K562 (cell line): ENCODE measurements around the gene USP37. TPM values are rescaled to one million over a fixed set of nuclear protein-coding genes. Genes with fewer than 3 reads are reported as not detected.

ENCODE experiments used
- C11orf30 ChIP-seq: fragments of 450-650 bp; IDR thresholded peaks from 2 replicates; pipeline ENCODE4 v1.6.1; 2016; ENCODE audit warnings: low read depth, mild to moderate bottlenecking
- EZH2 ChIP-seq: IDR thresholded peaks from 2 replicates; pipeline ENCODE4 v1.6.1; 2012; ENCODE audit warnings: low read depth, mild to moderate bottlenecking, inconsistent platforms, low read length, borderline replicate concordance
- GABPB1 ChIP-seq: sonication (generic); formaldehyde crosslinking; IDR thresholded peaks from 2 replicates; pipeline ENCODE4 v1.8.0; 2022; ENCODE audit warnings: mild to moderate bottlenecking, missing genetic modification reagents
- JUN ChIP-seq, 2 experiments: sonication (generic) in 1 of 2; formaldehyde crosslinking in 1 of 2; IDR thresholded peaks; 2 replicates each; pipeline versions ENCODE4 v1.6.1 to v1.8.0; 2012 to 2022; ENCODE audit warnings: borderline replicate concordance in 2 of 2, mild to moderate bottlenecking in 2 of 2, improper control_type of control experiment in 1 of 2, low read depth in 1 of 2, low read length in 1 of 2, missing genetic modification reagents in 1 of 2
- MEIS2 ChIP-seq: fragments of 450-650 bp; IDR thresholded peaks from 2 replicates; pipeline ENCODE4 v1.6.1; 2014; ENCODE audit warnings: mild to moderate bottlenecking; ENCODE audit not compliant: partially characterized antibody
- POLR2AphosphoS2 ChIP-seq: IDR thresholded peaks from 2 replicates; pipeline ENCODE4 v1.6.1; 2012; ENCODE audit warnings: low read length, improper control_type of control experiment
- POLR2AphosphoS5 ChIP-seq: IDR thresholded peaks from 2 replicates; pipeline ENCODE4 v1.6.1; 2011; ENCODE audit warnings: mild to moderate bottlenecking, low read depth, low read length, moderate library complexity; ENCODE audit not compliant: control insufficient read depth, insufficient read depth
- SMAD4 ChIP-seq: fragments of 250-450 bp; sonication (Bioruptor Pico); conservative IDR thresholded peaks from 2 replicates; pipeline ENCODE4 v1.8.0; 2021; ENCODE audit warnings: inconsistent platforms, mild to moderate bottlenecking, moderate library complexity
- SMC3 ChIP-seq: conservative IDR thresholded peaks from 2 replicates; pipeline ENCODE4 v1.6.1; 2011; ENCODE audit warnings: low read depth, low read length, improper control_type of control experiment; ENCODE audit not compliant: insufficient read depth
- SRSF7 ChIP-seq: fragments of 200-400 bp; formaldehyde crosslinking; optimal IDR thresholded peaks from 2 replicates; pipeline ENCODE3; 2017; ENCODE audit warnings: mild to moderate bottlenecking, low read depth, low read length
- ZBTB26 ChIP-seq: fragments of 450-650 bp; formaldehyde crosslinking; IDR thresholded peaks from 2 replicates; pipeline ENCODE4 v1.4.0; 2022; ENCODE audit warnings: missing genetic modification characterization
- ZBTB40 ChIP-seq, 2 experiments: fragments of 450-650 bp in 1 of 2; sonication (generic) in 1 of 2; formaldehyde crosslinking in 1 of 2; IDR thresholded peaks; 2 replicates each; pipeline versions ENCODE4 v1.7.1 to v1.9.0; 2016 to 2022; ENCODE audit warnings: inconsistent platforms in 1 of 2, mild to moderate bottlenecking in 1 of 2, missing genetic modification reagents in 1 of 2
- ZNF717 ChIP-seq: fragments of 250-450 bp; sonication (Bioruptor Pico); IDR thresholded peaks from 2 replicates; pipeline ENCODE4 v1.5.0; 2021
- ZNF75A ChIP-seq: fragments of 450-650 bp; formaldehyde crosslinking; IDR thresholded peaks from 2 replicates; pipeline ENCODE4 v1.4.0; 2020; ENCODE audit warnings: mild to moderate bottlenecking
- polyA plus RNA-seq, 8 experiments: library from polyadenylated mRNA; depleted of rRNA in 4 of 8; stranded (reverse) in 5 of 8; unstranded in 3 of 8; fragments of >200 nt; fragmentation: Nextera tagmentation in 2 of 8; fragmentation: Illumina TruSeq in 1 of 8; extraction: Ambion mirVana in 2 of 8; extraction: Trizol in 1 of 8; gene quantifications; 2 replicates each; pipeline versions ENCODE4 v1.2.1 to v1.2.3, GENCODE V29; 2011 to 2014; ENCODE audit warnings: inconsistent platforms in 1 of 8, missing spikeins in 1 of 8
- total RNA-seq, 7 experiments: library from RNA; depleted of rRNA in 6 of 7; stranded (reverse); fragments of >200 nt in 6 of 7; fragmentation: Illumina TruSeq in 2 of 7; extraction: Trizol in 2 of 7; gene quantifications; 2 replicates each; pipeline versions ENCODE4 v1.2.1 to v1.2.3, GENCODE V29; 2011 to 2021; ENCODE audit warnings: low replicate concordance in 1 of 7

The USP37 gene
- total and polyA plus RNA-seq, 9 of the 15 experiments (the other 6 are each of a cell fraction or from before 2014, with no cell fraction given) = 2.0 to 14.2 (median 8.5) TPM

GRCh38 chr2:218406209-218406948 is 161.8 kb downstream of the USP37 start (continued):
- TF ChIP-seq POLR2AphosphoS5 (peak; percentile 70; the same call in 1 of the 2 replicates), JUN (IDR thresholded peaks at IDR 0.05; ENCODE audit: borderline replicate concordance, low read depth, low read length) (no peak), JUN (CRISPR knock-in tag; IDR thresholded peaks at IDR 0.05; ENCODE audit: borderline replicate concordance) (no peak), SRSF7 (no peak), SMAD4 (CRISPR knock-in tag) (peak; percentile 77), C11orf30 (peak; percentile 18; the same call in 1 of the 2 replicates), SMC3 (peak; percentile 52; the same call in 1 of the 2 replicates), EZH2 (no peak), ZNF75A (CRISPR knock-in tag) (peak; percentile 60; the same call in 1 of the 2 replicates), ZBTB40 (IDR thresholded peaks at IDR 0.05) (peak; percentile 51; the same call in 1 of the 2 replicates), ZBTB40 (CRISPR knock-in tag; IDR thresholded peaks at IDR 0.05) (no peak), GABPB1 (CRISPR knock-in tag) (peak; percentile 54; the same call in 1 of the 2 replicates), POLR2AphosphoS2 (peak; percentile 87; the same call in 1 of the 2 replicates), ZBTB26 (peak; percentile 64; the same call in 1 of the 2 replicates), ZNF717 (CRISPR knock-in tag) (0 out of 2 replicates have a peak, but pooled peaks have one; percentile 70), MEIS2 (no peak)
